G401 (cell line): ENCODE results near the gene SLC9A8. TPM values are rescaled to one million over a fixed set of nuclear protein-coding genes. Genes with fewer than 3 reads are reported as not detected.
"Not testable (repeated sequence)": the region's sequence is repeated elsewhere in the genome, so short reads cannot be mapped to it uniquely, and the experiment has no call there.

ENCODE experiments used
- DNase-seq: peaks from one replicate; pipeline ENCODE4 v3.0.0-alpha.2; 2015; ENCODE audit warnings: low spot score
- in situ Hi-C: cut with HindIII; loops from 2 replicates; pipeline ENCODE4 v1.10.0; 2016; ENCODE audit warnings: low sequenced_read_pairs, mixed read lengths
- total RNA-seq: library from RNA; depleted of rRNA; stranded (reverse); fragments of >200 nt; shearing (Covaris generic); gene quantifications from 2 replicates; pipeline ENCODE4 v1.2.3, GENCODE V29; 2014

Gene SLC9A8
- total RNA-seq, 1 experiment from 2014 or later = 3.4 TPM

DNA sequence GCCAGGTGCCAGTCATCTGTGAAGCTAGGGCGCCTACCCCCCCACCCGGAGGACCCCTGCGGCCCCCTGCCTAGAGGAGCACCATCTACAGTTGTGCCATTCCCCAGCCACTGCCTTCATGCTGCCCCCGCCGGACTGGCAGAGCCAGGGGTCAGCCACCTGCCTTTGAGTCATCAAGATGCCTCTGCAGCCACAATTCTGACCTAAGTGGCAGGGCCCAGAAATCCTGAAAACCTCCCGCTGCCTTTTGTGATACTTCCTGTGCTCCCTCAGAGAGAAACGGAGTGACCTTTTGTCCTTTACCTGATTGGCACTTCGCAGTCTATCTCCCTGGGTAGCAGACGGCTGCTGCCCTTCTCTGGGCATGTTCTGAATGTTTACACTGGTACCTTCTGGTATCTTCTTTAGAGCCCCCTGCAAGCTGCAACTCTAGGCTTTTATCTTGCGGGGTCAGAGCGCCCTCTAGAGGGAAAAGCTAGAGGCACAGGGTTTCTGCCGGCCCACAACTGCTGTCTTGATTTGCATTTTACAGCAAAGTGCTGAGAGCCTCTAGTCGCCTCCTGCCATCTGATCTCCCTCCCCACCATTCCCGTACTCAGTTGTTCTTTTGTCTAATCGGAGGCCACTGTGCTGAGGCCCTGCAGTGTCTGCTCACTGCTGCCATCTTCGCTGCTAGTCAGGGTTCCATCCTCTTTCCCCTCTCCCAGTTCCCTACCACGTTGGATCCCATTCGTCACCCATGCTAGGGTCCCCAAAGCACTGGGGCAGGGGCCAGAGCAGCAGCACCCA, 75.8 kb downstream of the SLC9A8 start:
- DNase-seq = peak; percentile 96
- in situ Hi-C loops = no loop called here

GRCh38 chr20:49889001-49889934, 76.6 kb downstream of the SLC9A8 start:
- no peak for DNase-seq
- in situ Hi-C loops = no loop called here

DNA sequence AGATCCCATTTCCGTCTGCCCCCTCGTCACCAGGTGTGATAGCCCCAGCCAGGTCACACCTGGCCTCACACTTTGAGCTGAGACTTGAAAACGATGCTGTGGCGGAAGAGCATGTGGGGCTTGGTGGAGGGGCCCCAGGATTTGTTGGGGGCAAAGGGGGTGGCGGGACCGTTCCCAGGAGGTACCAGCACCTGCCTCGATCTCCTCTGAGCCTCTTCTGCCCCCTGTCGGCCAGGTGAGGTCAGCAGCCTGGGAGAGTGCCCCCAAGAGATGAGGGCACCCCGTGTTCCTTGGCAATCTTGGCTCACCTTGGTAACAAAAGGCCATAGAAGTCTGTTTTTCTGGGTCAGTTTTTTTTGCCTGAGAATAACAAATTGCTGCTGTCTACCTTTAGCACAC, 77.3 kb downstream of the SLC9A8 start:
- in situ Hi-C loops = no loop called here

DNA sequence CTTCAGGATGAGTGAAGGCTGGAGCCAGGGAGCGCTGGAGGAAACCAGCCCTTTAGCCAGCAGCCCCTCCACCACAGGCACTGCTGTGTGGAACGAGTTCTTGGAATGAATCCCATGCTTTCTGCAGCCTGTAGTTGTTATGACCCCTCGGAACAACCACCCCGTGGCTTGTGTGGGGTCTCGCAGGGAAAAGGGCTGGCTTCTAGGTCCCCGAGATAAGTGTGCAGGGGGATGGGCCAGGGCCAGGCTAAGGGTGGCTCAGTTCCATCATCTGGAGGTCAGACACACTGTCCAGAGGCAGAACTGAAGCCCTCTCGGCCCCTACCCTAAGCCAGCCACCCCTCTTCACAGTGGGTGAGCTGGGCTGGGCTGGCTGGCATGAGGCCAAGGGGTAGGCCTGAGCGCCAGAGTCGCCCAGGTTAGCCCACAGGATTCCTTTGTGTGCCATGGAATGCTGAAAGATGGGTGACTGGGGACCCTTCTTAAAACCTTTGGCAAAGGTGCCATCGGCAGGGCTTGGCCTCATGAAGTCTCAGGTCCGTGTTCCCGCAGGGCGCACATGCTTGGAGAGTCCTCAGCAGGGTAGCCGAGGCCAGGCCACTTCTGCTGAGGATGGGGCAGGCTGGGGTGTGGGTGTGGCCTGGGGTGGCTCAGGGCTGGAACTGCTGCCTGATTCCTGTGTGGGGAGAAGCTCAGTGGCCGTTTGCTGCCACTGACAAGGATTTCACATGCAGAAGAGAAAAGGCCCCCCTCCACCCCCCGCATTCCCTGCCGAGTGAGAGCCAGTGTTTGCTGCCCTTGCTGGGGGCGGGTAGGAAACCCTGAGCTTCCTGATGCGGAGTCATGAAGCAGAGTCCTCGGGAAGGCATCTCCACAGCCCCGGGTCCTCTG, 78.1 kb downstream of the SLC9A8 start:
- no peak for DNase-seq

More for the DNA sequence above, 77.3 kb downstream of the SLC9A8 start:
- no peak for DNase-seq

GRCh38 chr20:49891476-49892110, 79.0 kb downstream of the SLC9A8 start:
- in situ Hi-C loops = no loop called here
- no peak for DNase-seq

More for the DNA sequence above, 78.1 kb downstream of the SLC9A8 start:
- in situ Hi-C loops = no loop called here

DNA sequence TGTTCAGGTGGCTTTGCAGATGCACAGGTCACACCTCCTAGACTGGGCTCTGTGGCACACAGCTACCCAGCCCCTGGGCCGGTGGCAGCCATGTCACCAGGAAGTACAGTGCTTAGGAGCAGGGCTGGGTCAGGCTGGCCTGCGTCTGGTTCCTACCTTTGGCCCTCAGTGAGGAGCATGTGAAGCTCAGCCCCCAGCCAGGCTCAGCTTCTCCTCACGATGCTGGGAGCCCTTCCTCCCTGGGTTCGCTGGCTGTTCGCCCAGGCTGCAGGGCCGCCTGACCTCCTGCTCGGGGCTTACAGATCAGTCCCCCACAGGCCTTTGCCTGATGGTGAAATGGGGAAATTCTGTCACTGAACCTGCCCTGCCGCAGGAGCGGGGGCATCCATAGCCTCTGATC, 79.6 kb downstream of the SLC9A8 start:
- no peak for DNase-seq
- in situ Hi-C loops = no loop called here

DNA sequence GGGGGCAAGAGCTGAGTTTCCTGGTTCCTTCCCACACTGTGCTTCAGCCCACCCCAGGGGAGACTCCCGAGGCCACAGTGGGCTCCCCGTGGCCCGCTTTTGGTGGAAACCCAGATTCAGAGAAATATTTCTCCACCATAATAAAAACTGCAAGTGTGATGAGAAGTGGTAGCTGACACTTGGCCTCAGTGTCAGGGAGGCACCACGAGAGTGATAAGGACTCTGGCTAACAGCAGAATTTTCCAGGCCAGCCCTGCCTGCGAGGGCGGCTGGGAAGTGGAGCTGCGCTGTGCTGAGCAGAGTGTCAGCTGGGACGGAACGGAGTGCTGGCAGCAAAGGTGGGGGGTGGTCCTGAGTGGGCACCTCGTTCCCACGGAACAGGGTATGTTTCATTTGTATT, 80.2 kb downstream of the SLC9A8 start:
- DNase-seq = no peak
- in situ Hi-C loops = no loop called here

GRCh38 chr20:49893242-49894072, 80.8 kb downstream of the SLC9A8 start:
- DNase-seq = no peak
- in situ Hi-C loops = no loop called here

DNA sequence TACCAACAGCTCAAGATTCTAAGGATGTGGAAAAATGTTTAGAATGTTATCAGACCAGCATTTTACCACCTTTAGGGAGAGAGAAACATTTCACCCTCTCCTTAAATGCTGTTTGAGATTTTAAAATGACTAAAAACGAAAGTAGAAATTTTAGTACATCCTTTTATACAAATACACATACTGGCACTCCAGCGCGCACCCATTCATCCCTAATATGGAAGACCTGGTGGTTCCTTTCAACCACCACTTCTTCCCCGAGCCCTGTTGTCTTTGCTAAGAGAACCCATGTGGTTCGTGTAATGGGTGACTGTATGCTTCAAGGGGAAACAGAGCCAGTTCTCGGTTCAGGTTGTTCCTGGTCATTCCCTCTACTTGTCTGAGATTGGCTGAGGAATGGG, 81.4 kb downstream of the SLC9A8 start:
- in situ Hi-C loops = no loop called here
- DNase-seq = no peak

- DNase-seq, in situ Hi-C loops: not testable (repeated sequence)
These were observed 83.0 kb downstream of the SLC9A8 start for GRCh38 chr20:49895474-49896093.

DNA sequence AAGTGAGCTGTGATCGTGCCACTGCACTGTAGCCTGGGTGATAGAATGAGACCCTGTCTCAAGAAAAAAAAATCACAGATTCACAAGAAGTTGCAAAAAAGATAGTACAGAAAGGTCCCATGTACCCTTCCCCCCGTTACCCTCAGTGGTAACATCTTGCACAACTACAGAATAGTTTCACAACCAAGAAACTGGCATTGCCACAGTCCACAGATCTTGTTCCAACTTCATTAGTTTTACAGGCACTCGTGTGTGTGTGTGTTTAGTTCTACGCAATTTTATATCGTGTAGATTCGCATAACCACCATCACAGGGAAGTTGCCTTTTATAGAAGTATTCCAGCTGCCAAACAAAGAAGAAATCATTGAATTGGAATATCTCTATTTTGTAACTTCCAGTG, 83.6 kb downstream of the SLC9A8 start:
- no peak for DNase-seq
- in situ Hi-C loops = no loop called here

DNA sequence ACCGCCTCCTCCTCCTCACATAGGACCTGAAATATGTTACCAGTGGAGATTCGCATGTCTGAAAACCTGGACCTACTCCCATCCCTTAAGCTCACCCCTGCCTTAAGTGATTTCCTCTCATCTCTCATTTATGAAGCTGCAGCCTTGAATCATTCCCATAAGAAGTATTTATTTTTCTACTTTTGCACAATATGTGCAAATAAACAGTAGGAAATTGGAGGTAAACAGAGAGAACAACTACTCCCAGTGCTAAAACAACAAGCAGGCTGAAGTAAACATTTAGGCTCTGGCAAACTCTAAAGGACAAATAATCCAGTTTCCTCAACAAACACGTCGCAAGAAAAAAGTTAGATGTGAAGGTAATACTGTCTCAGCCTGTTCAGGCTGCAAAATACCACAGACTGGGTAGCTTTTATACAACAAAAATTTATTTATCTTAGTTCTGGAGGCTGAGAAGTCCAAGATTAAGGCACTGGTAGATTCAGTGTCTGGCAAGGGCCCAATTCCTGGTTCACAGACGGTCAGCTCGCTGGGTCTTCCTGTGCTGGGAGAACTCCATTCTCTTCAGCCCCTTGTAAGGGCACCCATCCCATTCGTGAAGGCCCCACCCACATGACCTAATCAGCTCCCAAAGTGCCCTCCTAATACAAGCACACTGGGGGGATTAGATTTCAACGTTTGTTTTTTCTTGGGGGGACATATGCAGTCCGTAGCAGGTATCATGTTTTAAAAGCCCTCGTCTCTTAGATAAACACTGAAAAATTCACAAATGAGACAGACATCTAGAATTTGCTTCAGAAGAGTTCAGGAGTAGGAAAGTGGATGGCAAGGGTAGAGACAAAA, 87.1 kb downstream of the SLC9A8 start:
- no peak for DNase-seq
- in situ Hi-C loops = no loop called here

- in situ Hi-C loops = no loop called here
- DNase-seq = peak; percentile 89
These were observed 89.0 kb downstream of the SLC9A8 start for GRCh38 chr20:49901588-49901987.

- no peak for DNase-seq
- in situ Hi-C loops = no loop called here
These were observed 92.0 kb downstream of the SLC9A8 start for GRCh38 chr20:49904440-49905214.

GRCh38 chr20:49905415-49906091, 92.9 kb downstream of the SLC9A8 start:
- DNase-seq = no peak
- in situ Hi-C loops = no loop called here
